Small intestine (tissue), 7 donors: ENCODE measurements around the gene IL1RL1. TPM values are rescaled to one million over a fixed set of nuclear protein-coding genes. Genes with fewer than 3 reads are reported as not detected.

Experiments used
- DNase-seq, 2 donors: peaks; one replicate each; pipeline versions ENCODE4 v3.0.0 to v3.0.0-alpha.2; 2013
- FAIRE-seq: peaks from 2 replicates; lab custom pipeline; 2012; peaks lifted over from hg19 to GRCh38; lab: Jason Lieb, UNC
- H3K27ac ChIP-seq, 3 donors: one replicate each; pipeline ENCODE4 v1.5.1; 2013; ENCODE audit warnings: low read length in 2 of 3, mild to moderate bottlenecking in 2 of 3, control low read depth in 1 of 3, inconsistent platforms in 1 of 3, low read depth in 1 of 3, moderate library complexity in 1 of 3
- H3K27me3 ChIP-seq, 3 donors: one replicate each; pipeline ENCODE4 v1.6.1; 2013; ENCODE audit warnings: low read length in 3 of 3, inconsistent platforms in 1 of 3; ENCODE audit not compliant: control insufficient read depth in 3 of 3, insufficient read depth in 3 of 3
- H3K36me3 ChIP-seq, 3 donors: one replicate each; pipeline ENCODE4 v1.6.1; 2013; ENCODE audit warnings: low read length in 3 of 3, inconsistent platforms in 1 of 3, low read depth in 1 of 3, mild to moderate bottlenecking in 1 of 3, moderate library complexity in 1 of 3; ENCODE audit not compliant: control insufficient read depth in 3 of 3, insufficient read depth in 2 of 3
- H3K4me1 ChIP-seq, 3 donors: one replicate each; pipeline ENCODE4 v1.6.1; 2013; ENCODE audit warnings: low read length in 2 of 3, inconsistent platforms in 1 of 3, low read depth in 1 of 3, mild to moderate bottlenecking in 1 of 3, moderate library complexity in 1 of 3; ENCODE audit not compliant: control insufficient read depth in 3 of 3, insufficient read depth in 2 of 3
- H3K4me3 ChIP-seq, 3 donors: one replicate each; pipeline ENCODE4 v1.5.1; 2013; ENCODE audit warnings: low read length in 3 of 3, control low read depth in 1 of 3, inconsistent platforms in 1 of 3, low read depth in 1 of 3, mild to moderate bottlenecking in 1 of 3, moderate library complexity in 1 of 3
- H3K9me3 ChIP-seq, 2 donors: one replicate each; pipeline ENCODE4 v1.6.1; 2013; ENCODE audit warnings: low read depth in 1 of 2, low read length in 1 of 2; ENCODE audit not compliant: control insufficient read depth in 2 of 2, insufficient read depth in 1 of 2
- WGBS, 3 donors: extraction: QIAGEN DNeasy Blood & Tissue Kit; methylation state at CpG; one replicate each; pipeline ENCODE4 v1.1.7; 2013; 5-methylcytosine and 5-hydroxymethylcytosine counted together
- polyA plus RNA-seq, 4 donors: library from polyadenylated mRNA; stranded (reverse) in 3 of 4; unstranded in 1 of 4; fragments of 200-250 nt in 3 of 4; fragments of 120-200 nt in 1 of 4; gene quantifications; one replicate each; pipeline versions ENCODE4 v1.2.1 to v1.2.3, GENCODE V29; 2013
- donor health status: healthy with polysubstance abuse.
- donor health status: control.
- donor health status: control.
- donor health status: Bipolar disorder and iron deficiency.
- donor health status: healthy.

IL1RL1 gene
- polyA plus RNA-seq, 4 donors = 0.31 to 14.6 (median 2.4) TPM

GRCh38 chr2:102273619-102274211 is 37.6 kb upstream of the IL1RL1 start:
- 52 to 60% (median 54%) methylated on average over 6 of the region's 6 CpGs for WGBS, 3 donors
- Histone ChIP-seq H3K4me3 (no peak overlapping the region), H3K27me3 (peaks cover 0 to 1% (median 0%) of the 10 kb centered on the region in 3 donors), H3K27ac (no peak overlapping the region), H3K36me3 (no peaks in the 10 kb centered on the region), H3K4me1 (no peaks in the 10 kb centered on the region), H3K9me3 (peaks cover 0 to 4% of the 10 kb centered on the region in 2 donors)
- FAIRE-seq = no peak
- no peak for DNase-seq

GRCh38 chr2:102276549-102277201 is 34.7 kb upstream of the IL1RL1 start:
- DNase-seq = peak in 1 of 2 donors; percentile 35
- no peaks in the 10 kb centered on the region for H3K36me3 ChIP-seq
- 84 to 94% (median 92%) methylated on average over 2 of the region's 2 CpGs for WGBS, 3 donors
- H3K9me3 ChIP-seq = peaks cover 0 to 4% of the 10 kb centered on the region in 2 donors
- peaks cover 0 to 4% (median 0%) of the 10 kb centered on the region in 3 donors for H3K27me3 ChIP-seq
- FAIRE-seq = no peak
- no peak overlapping the region for H3K27ac ChIP-seq
- no peaks in the 10 kb centered on the region for H3K4me1 ChIP-seq
- no peak overlapping the region for H3K4me3 ChIP-seq

DNA sequence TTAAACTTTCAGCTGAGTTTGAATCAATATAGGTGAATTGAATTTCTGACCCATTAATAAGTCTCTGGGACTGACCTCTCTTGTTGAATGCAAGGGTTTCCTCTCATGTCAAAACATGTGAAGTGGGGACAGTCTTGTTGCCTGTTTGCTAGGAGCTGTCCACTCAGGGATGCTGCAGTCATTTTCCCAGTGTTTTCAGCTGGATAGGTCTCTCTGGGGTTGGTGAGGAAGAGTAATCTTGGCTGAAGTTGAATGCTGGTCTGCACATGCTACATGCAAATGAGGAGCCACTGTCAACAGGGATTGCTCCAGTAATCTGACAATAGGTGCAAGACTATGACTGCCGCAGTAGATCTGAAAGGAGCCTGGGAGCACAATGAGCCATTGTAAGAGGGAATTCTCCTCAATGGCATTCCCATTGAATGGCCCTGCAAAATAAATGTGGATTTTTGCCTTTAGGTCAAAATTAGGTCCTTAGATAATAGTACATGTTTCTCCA is 34.1 kb upstream of the IL1RL1 start:
- Histone ChIP-seq H3K27me3 (peaks cover 0 to 4% (median 0%) of the 10 kb centered on the region in 3 donors), H3K36me3 (no peaks in the 10 kb centered on the region), H3K4me3 (no peak overlapping the region), H3K4me1 (no peaks in the 10 kb centered on the region), H3K9me3 (peaks cover 0 to 4% of the 10 kb centered on the region in 2 donors), H3K27ac (no peak overlapping the region)
- WGBS, 3 donors = 36 to 82% (median 74%) methylated on average over 1 of the region's 1 CpG
- no peak for DNase-seq
- no peak for FAIRE-seq

- Histone ChIP-seq H3K27ac (no peak overlapping the region), H3K9me3 (peaks cover 0 to 4% of the 10 kb centered on the region in 2 donors), H3K27me3 (peaks cover 0 to 7% (median 0%) of the 10 kb centered on the region in 3 donors), H3K36me3 (no peaks in the 10 kb centered on the region), H3K4me3 (no peak overlapping the region), H3K4me1 (no peaks in the 10 kb centered on the region)
- 71 to 80% (median 75%) methylated on average over 3 of the region's 3 CpGs for WGBS, 3 donors
- DNase-seq = no peak
- FAIRE-seq = no peak
These were observed 32.5 kb upstream of the IL1RL1 start for GRCh38 chr2:102278720-102279390.

DNA sequence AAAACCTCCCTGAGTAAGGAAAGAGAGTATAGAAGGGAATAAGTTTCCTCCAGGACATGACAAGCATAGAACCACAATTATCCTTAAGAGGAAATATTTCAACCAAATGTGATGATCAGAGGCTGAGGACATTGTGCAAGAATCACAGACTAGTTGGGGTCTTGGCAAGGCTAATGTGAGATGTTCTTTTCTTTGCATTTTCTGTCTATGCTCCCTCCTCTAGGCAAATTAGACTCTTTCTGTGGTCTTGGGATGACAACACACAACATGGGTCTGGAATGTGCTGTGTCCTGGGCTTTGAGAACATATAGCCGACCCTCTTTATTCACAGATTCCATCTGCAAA is 32.0 kb upstream of the IL1RL1 start:
- Histone ChIP-seq H3K4me1 (no peaks in the 10 kb centered on the region), H3K36me3 (no peaks in the 10 kb centered on the region), H3K4me3 (no peak overlapping the region), H3K9me3 (peaks cover 0 to 4% of the 10 kb centered on the region in 2 donors), H3K27ac (no peak overlapping the region), H3K27me3 (peaks cover 0 to 7% (median 0%) of the 10 kb centered on the region in 3 donors)
- WGBS, 3 donors = 71 to 93% (median 87%) methylated on average over 1 of the region's 1 CpG
- FAIRE-seq (no peak), DNase-seq (no peak)

- 65 to 75% (median 71%) methylated on average over 2 of the region's 2 CpGs for WGBS, 3 donors
- no peaks in the 10 kb centered on the region for H3K4me1 ChIP-seq
- no peak for FAIRE-seq
- no peak overlapping the region for H3K4me3 ChIP-seq
- H3K27ac ChIP-seq = no peak overlapping the region
- no peaks in the 10 kb centered on the region for H3K36me3 ChIP-seq
- H3K9me3 ChIP-seq = no peaks in the 10 kb centered on the region
- DNase-seq = no peak
- H3K27me3 ChIP-seq = peaks cover 0 to 7% (median 0%) of the 10 kb centered on the region in 3 donors
These were observed 28.7 kb upstream of the IL1RL1 start for GRCh38 chr2:102282678-102283091.

- DNase-seq (no peak), FAIRE-seq (no peak)
- no peak overlapping the region for H3K4me3 ChIP-seq
- no peaks in the 10 kb centered on the region for H3K4me1 ChIP-seq
- H3K27me3 ChIP-seq = peaks cover 0 to 5% (median 0%) of the 10 kb centered on the region in 3 donors
- H3K9me3 ChIP-seq = no peaks in the 10 kb centered on the region
- 84 to 100% (median 91%) methylated on average over 1 of the region's 1 CpG for WGBS, 3 donors
- no peaks in the 10 kb centered on the region for H3K36me3 ChIP-seq
- no peak overlapping the region for H3K27ac ChIP-seq
These were observed 27.4 kb upstream of the IL1RL1 start for GRCh38 chr2:102283996-102284395.

GRCh38 chr2:102284611-102285010 is 26.8 kb upstream of the IL1RL1 start:
- no peak overlapping the region for H3K27ac ChIP-seq
- no peaks in the 10 kb centered on the region for H3K9me3 ChIP-seq
- H3K4me3 ChIP-seq = no peak overlapping the region
- WGBS, 3 donors = 87 to 93% (median 89%) methylated on average over 3 of the region's 3 CpGs
- peaks cover 0 to 5% (median 0%) of the 10 kb centered on the region in 3 donors for H3K27me3 ChIP-seq
- DNase-seq (no peak), FAIRE-seq (no peak)
- H3K36me3 ChIP-seq = no peaks in the 10 kb centered on the region
- H3K4me1 ChIP-seq = no peaks in the 10 kb centered on the region
